ENCODE data around the gene SLC66A3.

SLC66A3 gene

GRCh38 chr2:11155381-11156035, at the start of gene SLC66A3:
Gene SLC66A3, plus strand, starts transcription at chr2:11155467. Its CDS starts 80 bp downstream, at chr2:11155547.
- peak; percentile 88 for DNase-seq

GRCh38 chr2:11109002-11109401, 46.3 kb upstream of the SLC66A3 start:
- DNase-seq, result no peak

GRCh38 chr2:11112870-11113428, 42.3 kb upstream of the SLC66A3 start:
- DNase-seq, result no peak

GRCh38 chr2:11117776-11118175, 37.5 kb upstream of the SLC66A3 start:
- DNase-seq, result no peak

- no peak for DNase-seq
Observed at GRCh38 chr2:11118761-11119160, 36.5 kb upstream of the SLC66A3 start.

- DNase-seq, result no peak
Observed at GRCh38 chr2:11121099-11121822, 34.0 kb upstream of the SLC66A3 start.

GRCh38 chr2:11121823-11122155, 33.5 kb upstream of the SLC66A3 start:
- DNase-seq, result no peak

GRCh38 chr2:11122380-11122779, 32.9 kb upstream of the SLC66A3 start:
- no peak for DNase-seq

GRCh38 chr2:11123001-11123809, 32.1 kb upstream of the SLC66A3 start:
- no peak for DNase-seq

- DNase-seq, result peak; percentile 60
Observed at GRCh38 chr2:11123856-11124759, 31.2 kb upstream of the SLC66A3 start.

GRCh38 chr2:11124760-11125068, 30.6 kb upstream of the SLC66A3 start:
- DNase-seq, result no peak

- DNase-seq, result no peak
Observed at GRCh38 chr2:11127761-11128160, 27.5 kb upstream of the SLC66A3 start.

- no peak for DNase-seq
Observed at GRCh38 chr2:11128243-11128951, 26.9 kb upstream of the SLC66A3 start.

GRCh38 chr2:11129598-11130449, 25.4 kb upstream of the SLC66A3 start:
- DNase-seq, result peak; percentile 58

GRCh38 chr2:11131166-11131920, 23.9 kb upstream of the SLC66A3 start:
- DNase-seq, result no peak

GRCh38 chr2:11132036-11132671, 23.1 kb upstream of the SLC66A3 start:
- no peak for DNase-seq

GRCh38 chr2:11133238-11133935, 21.9 kb upstream of the SLC66A3 start:
- no peak for DNase-seq

- no peak for DNase-seq
Observed at GRCh38 chr2:11133936-11134320, 21.3 kb upstream of the SLC66A3 start.

GRCh38 chr2:11134349-11134748, 20.9 kb upstream of the SLC66A3 start:
- DNase-seq, result no peak
